GM12892 (cell line): ENCODE data around the gene KRTAP9-3. TPM values are rescaled to one million over a fixed set of nuclear protein-coding genes. Genes with fewer than 3 reads are reported as not detected.
"Not testable (repeated sequence)": the region's sequence is repeated elsewhere in the genome, so short reads cannot be mapped to it uniquely, and the experiment has no call there.

Source experiments
- DNase-seq: peaks from one replicate; pipeline ENCODE4 v3.0.0; 2011; ENCODE audit not compliant: insufficient read length
- FAIRE-seq: peaks from 2 replicates; lab custom pipeline; 2011; peaks lifted over from hg19 to GRCh38; lab: Jason Lieb, UNC
- POLR2A ChIP-seq: IDR thresholded peaks from 2 replicates; pipeline ENCODE4 v1.6.1; 2011; ENCODE audit warnings: low read depth, low read length, control low read depth
- POLR2AphosphoS5 ChIP-seq: IDR thresholded peaks from 2 replicates; pipeline ENCODE4 v1.6.1; 2011; ENCODE audit warnings: low read depth, low read length, control low read depth
- TAF1 ChIP-seq: IDR thresholded peaks from 2 replicates; pipeline ENCODE4 v1.6.1; 2011; ENCODE audit warnings: low read depth, mild to moderate bottlenecking, control low read depth, low read length, borderline replicate concordance
- polyA plus RNA-seq: library from polyadenylated mRNA; unstranded; fragments of >200 nt; gene quantifications from one replicate; pipeline ENCODE4 v1.2.1, GENCODE V29; 2012; ENCODE audit warnings: missing spikeins, inconsistent platforms; ENCODE audit not compliant: missing spikeins

KRTAP9-3 gene
- polyA plus RNA-seq = not detected

DNA sequence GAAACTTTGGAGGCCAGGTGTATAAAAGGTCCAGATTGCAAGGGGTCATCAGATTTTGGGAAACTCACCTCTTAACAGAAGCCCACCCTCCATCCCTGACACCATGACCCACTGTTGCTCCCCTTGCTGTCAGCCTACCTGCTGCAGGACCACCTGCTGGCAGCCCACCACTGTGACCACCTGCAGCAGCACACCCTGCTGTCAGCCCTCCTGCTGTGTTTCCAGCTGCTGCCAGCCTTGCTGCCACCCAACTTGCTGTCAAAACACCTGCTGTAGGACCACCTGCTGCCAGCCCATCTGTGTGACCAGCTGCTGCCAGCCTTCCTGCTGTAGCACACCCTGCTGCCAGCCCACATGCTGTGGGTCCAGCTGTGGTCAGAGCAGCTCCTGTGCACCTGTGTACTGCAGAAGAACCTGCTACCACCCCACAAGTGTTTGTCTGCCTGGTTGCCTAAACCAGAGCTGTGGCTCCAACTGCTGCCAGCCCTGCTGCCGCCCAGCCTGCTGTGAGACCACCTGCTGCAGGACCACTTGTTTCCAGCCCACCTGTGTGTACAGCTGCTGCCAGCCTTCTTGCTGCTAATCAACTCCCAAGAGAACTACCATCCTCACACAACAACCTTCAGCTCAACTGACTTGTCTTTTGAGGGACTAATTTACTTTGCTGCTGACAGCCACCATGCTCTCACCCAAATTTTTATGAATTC, at the start of gene KRTAP9-3:
TSS of gene KRTAP9-3 (plus strand) at position 51 of the 707 bp plus-strand sequence. CDS start at position 104, 53 bp downstream.
- FAIRE-seq, DNase-seq: not testable (repeated sequence)

DNA sequence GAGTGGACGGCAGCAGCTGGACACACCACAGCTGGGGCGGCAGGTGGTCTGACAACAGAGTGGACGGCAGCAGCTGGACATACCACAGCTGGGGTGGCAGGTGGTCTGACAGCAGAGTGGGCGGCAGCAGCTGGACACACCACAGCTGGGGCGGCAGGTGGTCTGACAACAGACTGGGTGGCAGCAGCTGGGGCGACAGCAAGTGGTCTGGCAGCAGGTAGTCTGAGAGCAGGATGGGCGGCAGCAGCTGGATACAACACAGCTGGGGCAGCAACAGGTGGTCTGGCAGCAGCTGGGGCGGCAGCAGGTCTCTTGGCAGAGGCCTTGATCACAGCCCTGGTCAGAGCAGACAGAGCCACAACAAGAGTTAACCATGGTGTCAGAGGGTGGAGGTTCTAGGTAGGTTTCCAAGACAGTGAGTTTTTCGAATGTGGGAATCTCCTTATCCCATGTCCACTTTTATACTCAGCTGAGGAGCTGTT, 47.7 kb upstream of the KRTAP9-3 start, which contains the start of gene KRTAP4-1:
TSS of gene KRTAP4-1 (minus strand) at position 432 of the 482 bp plus-strand sequence. CDS start at position 375, 57 bp downstream.
- DNase-seq = no peak
- TF ChIP-seq POLR2A (no peak), POLR2AphosphoS5 (no peak), TAF1 (no peak)
- FAIRE-seq = no peak

DNA sequence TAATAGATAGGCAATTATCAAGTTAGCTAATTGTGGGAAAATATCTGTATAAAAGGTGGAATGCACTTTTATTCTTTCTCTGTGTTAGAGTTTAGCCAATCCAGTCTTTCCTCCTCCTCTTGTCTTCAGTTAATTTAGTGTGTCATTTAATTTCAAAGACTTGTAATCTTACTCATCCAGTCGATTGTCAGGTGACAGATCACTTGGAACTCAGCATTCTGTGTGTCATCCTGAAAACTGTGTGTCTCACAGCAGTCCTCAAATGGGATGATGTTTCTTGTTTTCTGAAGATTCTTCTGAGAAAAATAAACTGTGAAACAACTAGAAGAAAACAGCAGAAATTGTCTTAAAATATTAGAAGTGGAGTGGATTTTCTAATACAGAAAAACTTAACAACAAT, 47.2 kb upstream of the KRTAP9-3 start:
- DNase-seq = no peak
- FAIRE-seq = no peak
- TF ChIP-seq TAF1 = no peak
- no peak for TF ChIP-seq POLR2A

DNA sequence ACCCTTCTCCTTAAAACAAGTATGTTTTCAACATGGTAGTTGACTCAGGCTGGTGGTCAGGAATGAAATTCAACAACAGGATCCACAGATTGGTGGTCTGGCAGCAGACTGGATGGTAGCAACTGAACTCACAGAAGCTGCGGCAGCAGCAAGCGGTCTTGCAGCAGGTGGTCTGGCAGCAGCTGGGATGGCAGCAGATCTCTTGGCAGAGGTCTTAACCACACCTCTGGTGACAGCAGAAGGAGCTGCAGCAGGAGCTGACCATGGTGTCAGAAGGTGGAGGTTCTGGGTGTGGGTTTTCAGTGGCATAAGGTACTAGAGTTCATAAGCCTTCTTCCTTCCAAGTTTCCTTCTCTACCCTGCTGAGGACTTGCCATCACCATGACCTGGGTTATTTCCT, 45.4 kb upstream of the KRTAP9-3 start:
- DNase-seq (no peak), FAIRE-seq (no peak)
- TF ChIP-seq POLR2AphosphoS5 = no peak
- no peak for TF ChIP-seq POLR2A
- no peak for TF ChIP-seq TAF1

- not testable (repeated sequence) for FAIRE-seq, DNase-seq
These were observed 42.4 kb upstream of the KRTAP9-3 start, which contains the start of gene KRTAP9-1 for GRCh38 chr17:41189837-41190318. Gene KRTAP9-1, plus strand, starts transcription at chr17:41189887. Its CDS starts 0 bp downstream, at chr17:41189887.

DNA sequence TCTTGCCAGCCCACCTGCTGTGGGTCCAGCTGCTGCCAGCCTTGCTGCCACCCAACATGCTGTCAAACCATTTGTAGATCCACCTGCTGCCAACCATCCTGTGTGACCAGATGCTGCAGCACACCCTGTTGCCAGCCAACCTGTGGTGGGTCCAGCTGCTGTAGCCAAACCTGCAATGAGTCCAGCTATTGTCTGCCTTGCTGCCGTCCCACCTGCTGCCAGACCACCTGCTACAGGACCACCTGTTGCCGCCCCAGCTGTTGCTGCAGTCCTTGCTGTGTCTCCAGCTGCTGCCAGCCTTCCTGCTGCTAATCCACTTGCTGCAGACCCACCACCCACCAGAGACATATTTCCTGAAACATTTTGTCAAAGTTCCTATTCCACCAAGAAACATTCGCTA, 41.9 kb upstream of the KRTAP9-3 start:
- TF ChIP-seq POLR2AphosphoS5 (no peak), TAF1 (no peak), POLR2A (no peak)
- no peak for FAIRE-seq
- DNase-seq = no peak

- TF ChIP-seq TAF1 (no peak), POLR2AphosphoS5 (no peak), POLR2A (no peak)
- DNase-seq (no peak), FAIRE-seq (no peak)
These were observed 36.2 kb upstream of the KRTAP9-3 start for GRCh38 chr17:41196068-41196467.

- TF ChIP-seq TAF1 = no peak
- no peak for DNase-seq
- FAIRE-seq = no peak
These were observed 32.7 kb upstream of the KRTAP9-3 start for GRCh38 chr17:41199421-41200078.

DNA sequence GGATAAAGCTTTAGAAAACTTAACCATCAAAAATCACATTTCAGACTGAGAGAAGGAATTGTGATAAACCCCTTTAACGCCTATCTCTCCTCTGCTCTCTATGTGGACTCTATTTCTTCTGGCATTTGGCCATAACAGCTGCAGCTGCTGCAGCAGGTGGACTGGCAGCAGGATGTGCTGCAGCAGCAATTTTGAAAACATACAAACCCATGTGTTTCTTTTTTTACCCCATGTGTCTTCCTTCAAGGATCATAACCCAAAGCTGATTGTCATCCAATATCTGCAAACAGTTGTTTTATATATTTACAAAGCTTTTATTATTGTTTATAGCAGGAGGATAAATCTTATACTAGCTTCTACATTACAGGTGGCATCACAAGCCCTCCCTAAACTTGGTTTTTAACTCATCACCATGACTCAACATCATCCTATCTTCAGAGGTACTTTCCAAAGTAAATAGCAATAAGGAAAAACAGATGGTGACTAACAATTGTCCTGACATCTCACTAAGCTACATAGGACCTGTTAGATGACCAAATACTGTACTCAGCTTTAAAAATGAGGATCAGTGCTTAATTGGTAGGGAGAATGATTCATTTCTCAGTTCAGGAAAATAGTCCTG, 20.3 kb upstream of the KRTAP9-3 start:
- TF ChIP-seq TAF1 (no peak), POLR2AphosphoS5 (no peak), POLR2A (no peak)
- DNase-seq (no peak), FAIRE-seq (no peak)

GRCh38 chr17:41212524-41213169, 19.6 kb upstream of the KRTAP9-3 start:
- FAIRE-seq = no peak
- no peak for DNase-seq
- no peak for TF ChIP-seq POLR2AphosphoS5
- no peak for TF ChIP-seq TAF1
- TF ChIP-seq POLR2A = no peak

- no peak for DNase-seq
- FAIRE-seq = no peak
- TF ChIP-seq POLR2A = no peak
These were observed 16.6 kb upstream of the KRTAP9-3 start for GRCh38 chr17:41215681-41216080.

DNA sequence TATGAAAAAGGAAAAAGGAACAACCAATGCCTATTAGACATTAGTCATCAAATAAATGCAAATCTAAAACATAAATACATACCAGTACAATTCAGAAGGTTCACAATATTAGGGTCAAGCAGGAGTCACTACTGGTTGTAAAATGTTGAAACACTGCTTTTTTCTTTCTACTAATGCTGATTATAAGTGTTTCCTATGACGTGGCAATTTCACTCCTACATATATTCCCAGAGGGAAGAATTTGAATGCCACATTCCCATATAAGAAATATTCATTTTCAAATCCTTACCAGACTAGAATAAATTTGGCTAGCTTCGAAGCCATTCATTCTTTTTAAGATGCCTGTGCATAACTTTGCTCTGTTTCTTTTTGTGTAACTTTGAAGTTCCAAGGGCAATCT, 8.4 kb upstream of the KRTAP9-3 start:
- no peak for FAIRE-seq
- DNase-seq = no peak
- TF ChIP-seq POLR2A (no peak), POLR2AphosphoS5 (no peak), TAF1 (no peak)
